Islet precursor cell (in vitro differentiated cells): Measurements from ENCODE around the gene MAP7D3.
"Not testable (repeated sequence)": the region's sequence is repeated elsewhere in the genome, so short reads cannot be mapped to it uniquely, and the experiment has no call there.

Experiments used
- DNase-seq: peaks from one replicate; pipeline ENCODE4 v3.0.0-alpha.2; 2018

MAP7D3 gene

DNA sequence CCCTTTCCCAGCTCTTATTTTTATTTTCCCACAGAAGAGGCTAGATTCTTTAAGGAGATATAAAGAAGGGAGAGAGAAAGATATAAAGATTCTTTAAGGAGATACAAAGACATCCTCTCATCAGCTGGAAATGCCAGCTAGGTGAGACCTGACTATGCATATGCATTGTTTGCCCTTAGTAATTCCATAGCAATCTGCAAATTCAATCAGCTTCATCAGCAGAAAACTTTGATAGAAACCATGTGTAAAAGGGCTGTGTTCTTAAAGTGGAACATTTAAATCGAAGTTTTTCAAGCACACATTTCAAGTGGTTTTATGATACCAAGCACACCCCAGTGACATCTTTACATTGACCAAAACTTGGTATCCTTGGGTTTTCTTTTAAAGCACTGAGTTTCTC, 79.8 kb downstream of the MAP7D3 start:
- DNase-seq = no peak

DNA sequence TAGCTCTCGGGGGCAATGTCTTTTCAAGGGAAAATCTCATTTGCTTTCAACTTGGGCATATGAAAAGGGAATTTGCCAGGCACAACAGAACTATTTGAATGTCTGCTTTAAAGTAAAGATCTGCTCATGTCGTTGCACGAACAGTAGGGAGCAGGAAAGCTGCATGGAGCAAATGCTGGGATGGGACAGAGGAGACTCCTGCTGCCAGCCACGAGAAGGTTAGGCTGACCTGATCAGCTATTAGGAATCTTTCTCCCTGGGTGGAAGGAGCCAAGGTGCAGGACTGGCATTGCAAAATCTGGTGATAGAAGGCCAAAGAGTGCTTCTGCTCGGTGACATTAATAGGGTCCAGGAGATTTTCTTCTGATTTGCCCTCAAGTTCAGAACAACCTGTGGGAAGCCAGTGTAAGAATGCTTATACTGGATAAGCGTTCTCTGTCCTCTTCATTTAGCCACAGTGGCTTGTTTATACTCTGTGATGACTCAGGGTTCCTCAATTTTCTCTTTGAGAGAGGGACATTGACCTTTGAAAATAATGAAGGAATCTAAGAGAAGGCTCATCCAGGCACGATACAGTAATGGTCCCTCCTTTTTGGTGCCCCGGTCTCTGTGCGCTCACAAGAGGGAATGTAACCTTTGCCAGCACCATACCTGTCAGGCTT, 80.9 kb downstream of the MAP7D3 start:
- no peak for DNase-seq

DNA sequence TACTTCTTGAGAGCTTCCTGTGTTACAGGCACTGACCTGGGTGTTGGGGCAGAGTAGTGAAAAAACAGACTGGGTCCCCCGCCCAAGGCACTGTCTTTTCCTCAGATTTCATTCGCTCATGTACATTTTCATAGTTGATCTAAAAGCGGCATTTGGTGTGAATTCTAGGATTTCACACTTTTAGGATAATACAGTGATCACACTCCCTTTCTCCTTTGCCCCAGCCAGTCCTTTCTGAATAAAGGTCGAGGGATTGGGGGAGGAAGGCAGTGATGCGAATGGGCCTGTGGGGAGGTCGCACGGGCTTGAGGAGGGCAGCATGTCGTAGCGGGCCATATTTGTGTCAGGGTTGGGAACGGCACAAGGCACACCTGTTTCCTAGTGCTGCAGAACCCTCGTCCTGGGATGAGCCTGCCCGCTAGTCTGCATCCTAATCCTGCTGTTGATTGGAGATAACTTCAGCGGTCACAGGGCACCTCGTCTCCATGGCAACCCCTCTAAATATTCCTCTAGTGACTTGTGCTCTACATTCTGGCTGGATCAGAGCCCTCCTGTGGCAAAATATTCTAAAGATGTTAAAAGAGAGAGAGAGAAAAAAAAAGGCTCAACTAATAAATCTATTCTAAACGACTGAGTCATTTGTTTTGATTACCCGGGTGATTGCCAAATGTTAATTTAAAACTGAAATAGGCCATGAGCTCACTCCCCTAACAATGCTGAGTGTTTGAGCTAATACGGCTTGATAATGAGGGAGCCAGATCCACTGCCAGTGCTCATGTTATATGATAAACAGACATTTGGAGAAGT, 82.1 kb downstream of the MAP7D3 start:
- DNase-seq = peak; percentile 68

DNA sequence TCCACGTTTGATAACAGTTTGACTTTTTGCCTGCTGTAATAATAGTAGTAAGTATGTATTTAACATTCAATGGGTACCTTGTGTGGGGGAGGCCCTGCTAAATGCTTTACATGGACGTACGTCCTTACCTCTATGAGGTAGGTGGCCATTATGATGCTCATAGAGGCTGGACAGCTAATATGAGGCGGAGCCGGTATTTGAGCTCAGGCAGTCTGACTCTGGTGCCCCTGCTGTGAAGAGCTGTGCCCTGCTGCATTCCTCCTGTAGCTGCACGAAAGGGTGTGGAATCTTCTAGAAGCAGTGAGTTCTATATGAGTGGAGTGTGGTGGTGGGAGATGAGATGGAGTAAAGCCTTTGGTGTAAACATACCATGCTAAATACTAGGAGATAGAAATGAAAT, 83.2 kb downstream of the MAP7D3 start:
- not testable (repeated sequence) for DNase-seq

DNA sequence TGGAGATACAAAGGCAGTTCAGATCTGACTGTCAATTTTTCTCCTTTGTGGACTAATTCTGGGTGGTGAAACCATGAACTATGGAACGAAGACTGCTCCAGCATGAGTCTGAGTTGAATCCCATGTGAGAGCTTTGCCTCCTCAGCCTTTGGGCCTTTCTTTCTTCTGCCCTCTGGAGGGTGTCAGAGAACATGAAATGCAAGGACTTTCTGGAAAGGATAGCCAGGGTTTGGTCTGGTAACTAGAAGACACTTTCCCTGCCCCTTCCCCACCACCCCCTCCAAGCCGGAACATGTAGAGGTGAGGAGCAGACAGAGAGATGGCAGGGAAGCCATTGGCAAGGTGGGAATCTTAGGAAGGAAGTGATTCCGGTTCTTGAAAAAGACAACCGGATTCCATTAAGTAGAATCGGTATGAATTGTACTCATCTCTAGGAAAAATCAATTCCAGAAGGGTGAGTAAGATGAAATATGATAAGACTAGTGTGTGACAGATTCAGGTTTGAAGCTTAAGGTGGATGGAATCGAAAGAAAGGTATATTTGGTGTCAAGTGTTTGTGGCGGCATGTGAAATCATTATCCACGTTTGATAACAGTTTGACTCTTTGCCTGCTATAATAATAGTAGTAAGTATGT, 84.9 kb downstream of the MAP7D3 start:
- no peak for DNase-seq

DNA sequence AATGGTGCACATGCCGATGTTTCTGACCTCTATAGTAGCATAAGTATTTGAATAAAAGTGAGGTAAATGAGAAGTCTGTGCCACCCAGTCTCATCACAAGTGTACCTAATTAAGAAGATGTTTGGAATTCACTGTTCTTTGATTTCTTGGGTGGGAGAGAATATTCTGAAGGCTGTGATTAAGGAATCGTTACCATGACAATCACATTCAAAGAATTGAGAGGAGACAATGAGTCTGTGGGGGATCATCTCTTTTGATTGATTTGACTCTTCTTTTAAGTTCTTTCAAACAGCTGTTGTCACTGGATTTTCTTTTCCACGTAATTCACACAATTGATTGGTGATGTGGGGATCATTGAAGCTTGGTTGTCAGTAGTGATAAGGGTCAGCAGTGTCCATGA, 85.8 kb downstream of the MAP7D3 start:
- no peak for DNase-seq

DNA sequence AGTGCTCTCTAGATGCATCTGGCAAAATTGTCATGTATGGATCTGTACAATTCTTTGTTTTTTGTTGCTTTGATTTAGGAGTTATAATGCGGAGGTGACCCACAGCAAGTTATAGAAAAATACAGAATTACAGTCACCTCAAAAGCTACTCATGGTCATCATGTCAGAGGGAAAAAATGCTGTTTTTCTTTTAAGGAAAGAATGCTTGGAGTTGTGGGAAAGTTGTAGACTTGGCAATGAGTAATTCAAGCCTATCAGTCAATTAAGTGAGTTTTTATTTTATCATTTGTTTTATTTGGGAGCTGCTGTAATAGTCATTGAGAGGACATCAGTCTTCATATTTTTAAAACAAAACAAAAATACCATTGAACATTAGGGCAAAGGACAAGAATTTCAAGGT, 87.5 kb downstream of the MAP7D3 start:
- no peak for DNase-seq
